ACHN (cell line): Measurements from ENCODE around the gene APBB1.

Source experiments
- DNase-seq: peaks from one replicate; pipeline ENCODE4 v3.0.0-alpha.2; 2015
- in situ Hi-C: cut with HindIII; loops from 2 replicates; pipeline ENCODE4 v1.10.0; 2017; ENCODE audit warnings: low sequenced_read_pairs, low pct_ligation_motif_present, low pct_unique_long_range_greater_than_20kb

Gene APBB1

DNA sequence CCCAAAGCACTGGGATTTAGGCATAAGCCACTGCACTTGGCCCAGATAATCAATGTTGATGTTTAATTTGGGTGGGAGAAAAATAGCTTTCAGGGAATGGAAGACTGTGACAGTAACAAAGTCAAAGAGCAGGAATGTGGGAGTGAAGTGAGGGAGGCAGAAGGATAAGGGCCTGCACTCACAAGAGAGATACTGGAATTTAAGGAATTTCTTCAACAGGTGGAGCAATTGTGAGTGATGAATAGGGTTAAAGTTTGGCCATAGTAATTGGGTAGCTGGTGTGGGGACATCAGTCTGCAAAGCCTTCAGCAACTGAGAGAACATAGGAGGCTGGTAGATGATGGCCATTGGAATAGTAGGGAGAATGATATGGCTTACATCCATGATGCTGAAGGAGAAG, 8.6 kb upstream of the APBB1 start:
- no peak for DNase-seq

DNA sequence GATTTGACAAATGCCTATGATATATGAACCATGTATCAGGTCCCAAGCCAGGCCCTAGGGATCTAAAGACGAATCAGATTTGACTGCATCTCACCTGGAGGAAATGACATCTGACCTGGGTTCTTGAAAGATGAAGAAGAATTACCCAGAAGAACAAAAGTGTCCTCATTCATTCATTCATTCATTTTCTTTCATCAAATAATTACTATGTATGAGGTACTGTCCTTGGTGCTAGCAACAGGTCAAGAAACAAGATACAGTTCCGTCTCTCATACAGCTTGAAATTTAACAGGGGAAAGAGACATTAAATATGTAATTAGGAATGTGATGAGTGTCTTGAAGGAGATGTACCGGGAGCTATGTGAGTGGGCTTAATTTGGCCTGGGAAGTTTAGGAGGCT, 1.8 kb upstream of the APBB1 start:
- no peak for DNase-seq
- in situ Hi-C loops, result no loop called here

More for the DNA sequence above, 8.6 kb upstream of the APBB1 start:
- in situ Hi-C loops, result no loop called here

- in situ Hi-C loops, result no loop called here
- DNase-seq, result no peak
These were observed 311 bp downstream of the APBB1 start for GRCh38 chr11:6418557-6419008.

GRCh38 chr11:6417907-6418556, 862 bp downstream of the APBB1 start:
- DNase-seq, result no peak
- in situ Hi-C loops, result no loop called here

DNA sequence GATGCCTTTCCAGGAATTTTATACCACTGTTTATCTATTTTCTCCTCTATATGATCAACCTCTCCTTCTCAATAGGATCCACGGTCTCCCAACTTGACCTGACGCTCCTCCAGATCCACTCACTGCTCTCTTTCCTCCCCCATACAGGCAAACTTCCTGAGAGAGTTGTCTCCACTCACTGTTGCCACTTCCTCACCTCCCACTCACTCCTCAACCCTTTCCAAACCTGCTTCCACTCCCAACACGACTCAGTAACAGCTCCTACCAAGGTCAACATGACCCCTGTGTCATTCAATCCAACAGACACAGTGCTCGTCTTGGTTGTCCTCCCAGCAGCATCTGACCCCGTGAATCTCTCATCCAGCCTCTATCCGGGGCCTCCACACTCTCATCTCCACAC, 3.1 kb downstream of the APBB1 start:
- DNase-seq, result no peak
- in situ Hi-C loops, result no loop called here

DNA sequence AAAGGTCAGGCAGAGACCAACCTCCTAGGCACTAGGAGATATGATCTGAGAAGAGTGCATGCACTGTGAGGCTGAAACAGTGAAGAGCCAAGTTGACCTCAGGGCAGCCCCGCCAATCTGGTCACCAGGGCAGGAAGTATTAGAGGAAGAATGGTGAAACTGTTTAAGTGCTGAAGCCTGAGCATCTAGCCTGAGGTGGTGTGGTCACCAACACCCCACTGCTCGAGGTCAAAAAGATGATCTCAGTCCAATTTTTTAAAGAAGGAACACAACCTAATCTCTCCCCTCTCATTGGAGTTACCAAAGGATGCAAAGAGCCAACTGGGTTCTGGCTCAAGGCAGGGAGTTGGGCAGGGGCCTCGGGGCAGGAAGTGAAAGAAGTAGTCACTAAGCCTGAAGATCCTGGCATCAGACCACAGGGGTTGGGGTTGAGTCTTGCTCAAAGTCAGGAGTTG, 4.0 kb downstream of the APBB1 start:
- in situ Hi-C loops, result no loop called here
- no peak for DNase-seq

- in situ Hi-C loops, result no loop called here
- no peak for DNase-seq
These were observed 5.1 kb downstream of the APBB1 start for GRCh38 chr11:6413791-6414201.

DNA sequence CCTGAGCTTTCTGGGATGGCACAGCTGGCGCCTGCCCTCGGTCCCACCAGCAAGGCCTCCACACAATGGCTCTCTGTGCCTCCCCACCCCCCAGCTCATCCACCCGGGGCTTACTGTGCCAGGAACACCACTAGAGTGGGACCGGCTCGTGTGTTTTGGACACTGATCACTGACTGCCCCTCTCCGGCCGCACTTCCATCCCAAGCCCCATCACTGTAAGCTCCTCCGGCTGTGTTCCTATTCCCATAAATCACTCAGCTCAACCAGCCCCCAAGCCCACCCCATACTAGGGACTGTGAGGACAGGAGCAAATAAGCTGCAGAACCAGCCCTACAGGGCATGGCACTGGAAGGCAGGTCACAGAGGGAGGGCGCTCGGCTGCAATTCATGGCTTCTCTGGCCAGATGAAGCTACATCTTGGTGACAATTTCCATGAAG, 7.3 kb downstream of the APBB1 start:
- in situ Hi-C loops, result no loop called here
- DNase-seq, result no peak

DNA sequence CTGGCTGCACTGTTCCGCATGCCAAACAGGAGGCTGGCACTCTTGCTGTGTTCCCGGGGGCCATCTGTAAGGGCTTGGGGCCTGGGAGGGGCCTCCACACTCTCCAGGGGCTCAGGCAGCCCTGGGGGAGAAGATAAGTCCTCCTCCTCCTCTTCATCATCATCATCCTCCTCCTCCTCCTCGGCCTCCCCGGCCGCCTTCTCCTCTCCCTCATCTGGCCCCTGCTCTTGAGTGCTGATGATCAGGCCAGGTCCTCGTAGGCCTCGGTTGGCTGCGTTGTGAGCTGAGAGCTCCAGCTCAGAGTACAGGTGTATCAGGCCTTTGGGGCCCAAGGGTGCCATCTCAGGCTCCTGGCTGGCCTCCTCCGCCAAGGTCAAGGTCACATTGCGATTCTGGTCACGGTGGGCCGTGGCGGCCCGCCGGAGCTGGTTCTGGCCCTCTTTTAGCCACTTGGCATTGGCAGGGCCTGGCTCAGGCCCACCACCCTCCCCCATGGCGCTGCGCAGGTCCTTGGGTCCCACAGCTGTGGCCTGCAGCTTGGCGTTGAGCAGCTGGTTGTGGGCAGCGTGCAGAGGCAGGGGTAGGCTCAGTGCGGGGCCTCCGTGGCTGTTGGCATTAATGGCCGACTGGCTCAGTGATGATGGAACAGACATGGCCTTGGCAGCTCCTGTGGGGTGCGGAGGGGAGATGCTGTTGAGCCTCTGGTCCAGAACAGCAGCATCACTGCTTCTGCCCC, 8.0 kb downstream of the APBB1 start:
- DNase-seq, result no peak
- in situ Hi-C loops, result no loop called here

DNA sequence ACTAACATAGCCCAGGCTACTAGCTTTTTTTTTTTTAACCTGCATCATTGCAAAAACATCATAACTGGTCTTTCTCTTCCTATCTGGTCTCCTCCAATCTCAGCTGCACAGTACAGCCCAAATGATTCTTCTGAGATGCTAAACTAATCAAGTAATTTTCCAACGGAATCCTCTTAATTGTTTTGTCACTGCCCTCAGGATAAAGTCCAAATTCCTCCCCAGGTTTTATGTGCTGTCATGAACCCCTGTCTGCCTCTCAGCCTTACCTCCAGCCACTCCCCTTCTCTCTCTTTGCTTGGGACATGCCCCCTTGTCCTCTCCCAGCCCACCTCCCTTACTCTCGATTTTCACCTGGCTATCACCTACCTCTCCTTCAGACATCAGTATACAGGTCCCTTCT, 12.5 kb downstream of the APBB1 start:
- in situ Hi-C loops, result no loop called here
- no peak for DNase-seq

GRCh38 chr11:6405846-6406245, 13.0 kb downstream of the APBB1 start:
- DNase-seq, result no peak
- in situ Hi-C loops, result no loop called here

DNA sequence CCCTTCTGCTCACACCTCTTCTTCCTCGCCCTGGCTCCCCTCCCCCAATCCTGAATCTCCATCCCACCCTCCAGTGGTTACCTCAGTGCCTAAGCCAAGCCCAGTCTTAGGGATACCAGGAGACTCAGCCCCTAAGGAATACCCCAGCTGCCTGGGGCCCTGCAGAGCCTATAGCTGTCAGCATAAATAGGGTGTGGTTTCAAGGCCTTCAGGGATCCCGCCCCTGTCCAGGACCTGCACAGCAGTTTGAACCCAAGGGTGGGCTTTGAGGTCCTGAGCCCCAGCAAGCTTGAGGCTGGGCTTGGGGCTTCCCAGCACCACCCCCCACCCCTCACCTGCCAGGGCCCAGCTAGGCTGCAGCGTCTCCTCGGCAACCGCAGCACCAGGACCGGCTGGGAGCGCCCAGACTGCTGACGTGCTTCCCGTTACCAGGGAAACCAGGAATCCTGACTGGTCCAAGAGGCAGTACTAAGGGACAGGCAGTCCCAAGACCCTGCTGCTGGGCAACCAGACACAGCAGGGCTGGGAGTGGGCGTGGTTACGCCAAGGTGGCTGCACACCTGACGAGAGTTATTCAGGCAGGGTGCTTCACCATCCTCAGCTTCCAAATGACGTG, 13.7 kb downstream of the APBB1 start:
- no peak for DNase-seq
- in situ Hi-C loops, result no loop called here

DNA sequence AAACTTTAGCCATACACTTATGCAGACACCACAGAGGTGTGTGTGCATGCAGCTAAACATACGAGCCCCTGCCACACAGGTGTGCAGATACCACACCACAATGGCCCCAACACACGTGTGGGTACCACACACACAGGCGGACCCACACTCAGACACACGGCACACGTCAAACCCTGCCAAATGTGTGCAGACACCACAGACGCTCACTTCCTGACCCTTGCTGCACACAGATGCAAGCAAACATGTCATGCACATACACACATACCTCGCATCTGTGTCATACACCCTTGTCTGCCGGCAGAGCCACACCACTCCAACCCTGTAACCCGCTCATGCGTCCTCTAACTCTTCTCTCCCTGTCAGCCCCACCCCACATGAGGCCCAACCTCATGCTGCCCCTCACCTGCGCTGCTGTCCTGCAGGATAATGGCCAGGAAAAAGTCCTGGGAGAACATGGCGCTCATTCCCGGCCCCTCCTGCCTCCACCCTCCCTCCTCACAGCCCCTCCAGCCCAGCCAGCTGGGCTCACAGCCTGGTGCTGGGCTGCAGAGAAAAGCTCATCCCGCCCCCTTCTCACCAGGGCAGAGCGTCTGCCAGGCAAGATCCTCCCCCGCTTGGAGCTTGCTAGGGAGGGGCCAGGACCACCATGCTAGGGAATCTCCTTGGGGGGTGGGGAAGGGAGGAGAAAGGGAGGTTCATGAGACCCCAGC, 14.4 kb downstream of the APBB1 start:
- DNase-seq, result no peak
- in situ Hi-C loops, result no loop called here

- no peak for DNase-seq
These were observed 15.4 kb downstream of the APBB1 start for GRCh38 chr11:6403539-6403938.

GRCh38 chr11:6402561-6402981, 16.3 kb downstream of the APBB1 start:
- in situ Hi-C loops, result no loop called here
- no peak for DNase-seq

More at GRCh38 chr11:6403539-6403938, 15.4 kb downstream of the APBB1 start:
- in situ Hi-C loops, result no loop called here

DNA sequence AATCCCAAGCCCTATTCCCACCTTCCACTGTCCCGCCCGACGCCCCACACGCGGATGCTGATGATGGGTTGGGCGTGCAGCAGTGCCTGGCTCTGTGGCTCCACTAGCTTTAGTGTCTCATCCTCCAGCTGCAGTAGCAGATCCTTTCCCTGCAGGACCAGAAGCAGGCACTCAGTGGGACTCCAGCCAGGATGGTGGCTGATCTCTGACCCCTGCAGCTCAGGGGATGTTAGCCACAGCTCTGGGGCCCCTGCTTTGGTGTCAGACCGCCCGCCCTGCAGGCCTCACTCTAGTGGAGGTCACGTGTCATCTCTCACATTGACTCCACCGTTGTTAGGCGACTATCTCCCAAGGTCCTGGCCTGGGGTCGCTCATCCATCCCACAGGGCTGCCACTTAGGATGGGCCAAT, 16.8 kb downstream of the APBB1 start:
- no peak for DNase-seq
- in situ Hi-C loops, result no loop called here

DNA sequence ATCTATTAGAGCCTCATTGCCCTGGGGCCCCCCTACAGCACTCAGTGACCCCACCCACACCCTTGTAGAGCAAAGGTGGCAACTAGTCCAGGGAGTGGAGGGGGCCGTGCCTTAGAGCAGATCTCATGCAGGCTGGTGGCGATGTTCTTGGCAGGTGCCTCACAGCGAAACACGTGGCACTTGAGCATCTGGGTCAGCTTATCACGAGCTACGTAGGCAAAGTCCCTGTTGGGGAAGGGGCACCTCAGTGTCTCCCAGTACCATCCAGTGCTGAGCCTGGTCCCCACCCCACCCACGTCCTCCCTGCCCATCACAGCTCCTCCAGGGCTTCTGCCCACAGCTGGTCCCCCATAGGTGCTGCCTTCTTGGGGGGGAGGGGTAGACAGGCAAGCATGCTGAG, 17.4 kb downstream of the APBB1 start:
- DNase-seq, result no peak

DNA sequence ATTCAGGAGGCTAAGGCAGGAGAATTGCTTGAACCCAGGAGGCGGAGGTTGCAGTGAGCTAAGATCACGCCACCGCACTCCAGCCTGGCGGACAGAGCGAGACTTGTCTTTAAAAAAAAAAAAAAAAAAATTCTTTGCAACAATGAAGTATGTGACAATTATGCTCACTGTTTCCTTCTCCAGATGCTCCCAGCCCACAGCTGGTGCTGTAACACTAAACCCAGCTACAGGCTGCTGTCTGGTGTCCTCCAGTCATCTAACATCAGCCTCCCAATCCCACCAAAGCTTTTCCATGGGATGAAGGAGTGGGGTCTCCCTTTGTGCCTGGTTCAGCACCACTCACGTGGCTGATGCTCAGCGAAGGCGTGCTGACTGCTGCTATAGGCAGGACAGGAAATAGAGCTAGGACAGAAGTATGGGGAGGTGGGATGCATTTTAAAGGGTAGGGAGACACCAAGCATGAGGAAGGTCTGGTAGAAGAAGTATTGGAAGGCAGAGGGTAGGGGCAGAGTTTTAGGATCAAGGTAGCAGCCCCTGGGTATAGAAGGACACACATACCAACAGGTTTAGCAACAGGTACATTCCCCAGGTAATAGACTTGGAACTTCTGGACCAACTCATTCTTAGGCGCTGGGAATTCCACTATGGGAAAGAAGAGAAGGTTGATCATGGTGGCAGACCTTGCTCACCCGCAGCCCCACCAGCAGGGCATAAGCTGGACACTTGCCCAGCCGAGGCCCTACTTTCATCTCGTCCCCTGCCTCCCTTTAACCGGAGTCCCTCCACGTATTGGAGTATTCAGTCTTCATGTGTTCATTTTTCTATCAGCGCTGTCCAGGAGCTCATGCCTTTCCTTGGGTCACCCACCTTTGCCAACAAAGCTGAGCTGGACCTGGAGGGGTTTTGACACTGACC, 18.2 kb downstream of the APBB1 start:
- in situ Hi-C loops, result no loop called here
- DNase-seq, result no peak

More for the DNA sequence above, 17.4 kb downstream of the APBB1 start:
- in situ Hi-C loops, result no loop called here
